Hepatocyte (in vitro differentiated cells): ENCODE results near the gene BORCS5.

Experiments used
- CTCF ChIP-seq: fragments of 200-600 bp; sonication (generic); IDR thresholded peaks from 2 replicates; pipeline ENCODE4 v1.5.1; 2016; ENCODE audit warnings: antibody characterized with exemption, mild to moderate bottlenecking; ENCODE audit not compliant: poor library complexity
- EZH2 ChIP-seq: fragments of 200-600 bp; sonication (generic); IDR thresholded peaks from 2 replicates; pipeline ENCODE4 v1.6.1; 2016; ENCODE audit warnings: antibody characterized with exemption, mild to moderate bottlenecking, borderline replicate concordance

- TF ChIP-seq CTCF (no peak), EZH2 (no peak)
Measured at GRCh38 chr12:12356467-12356895, 397 bp upstream of the BORCS5 start.
